ENCODE results near the gene CTNNA2.
"Not testable (repeated sequence)": the region's sequence is repeated elsewhere in the genome, so short reads cannot be mapped to it uniquely, and the experiment has no call there.

CTNNA2 gene

GRCh38 chr2:80169811-80170594, 657.2 kb downstream of the CTNNA2 start:
- in situ Hi-C loops (cut with MboI; ENCODE audit: low sequenced_read_pairs), result no loop called here

GRCh38 chr2:80185091-80185490, 672.2 kb downstream of the CTNNA2 start:
- in situ Hi-C loops (cut with MboI; ENCODE audit: low sequenced_read_pairs), result no loop called here

GRCh38 chr2:80186262-80186661, 673.4 kb downstream of the CTNNA2 start:
- in situ Hi-C loops (cut with MboI; ENCODE audit: low sequenced_read_pairs), result no loop called here

- in situ Hi-C loops (cut with MboI; ENCODE audit: low sequenced_read_pairs), result no loop called here
These were observed 674.3 kb downstream of the CTNNA2 start for GRCh38 chr2:80187156-80187555.

GRCh38 chr2:80190166-80190565, 677.3 kb downstream of the CTNNA2 start:
- in situ Hi-C loops (cut with MboI; ENCODE audit: low sequenced_read_pairs), result no loop called here

- in situ Hi-C loops (cut with MboI; ENCODE audit: low sequenced_read_pairs), result no loop called here
These were observed 680.7 kb downstream of the CTNNA2 start for GRCh38 chr2:80193566-80193965.

- in situ Hi-C loops (cut with MboI; ENCODE audit: low sequenced_read_pairs), result no loop called here
These were observed 682.2 kb downstream of the CTNNA2 start for GRCh38 chr2:80195034-80195433.

- in situ Hi-C loops (cut with MboI; ENCODE audit: low sequenced_read_pairs), result no loop called here
These were observed 685.2 kb downstream of the CTNNA2 start for GRCh38 chr2:80198042-80198441.

- in situ Hi-C loops (cut with MboI; ENCODE audit: low sequenced_read_pairs), result no loop called here
These were observed 686.7 kb downstream of the CTNNA2 start for GRCh38 chr2:80199504-80199903.

GRCh38 chr2:80203929-80204328, 691.1 kb downstream of the CTNNA2 start:
- in situ Hi-C loops (cut with MboI; ENCODE audit: low sequenced_read_pairs), result not testable (repeated sequence)

- in situ Hi-C loops (cut with MboI; ENCODE audit: low sequenced_read_pairs), result no loop called here
These were observed 692.6 kb downstream of the CTNNA2 start for GRCh38 chr2:80205498-80205897.

GRCh38 chr2:80209458-80209857, 696.6 kb downstream of the CTNNA2 start:
- in situ Hi-C loops (cut with MboI; ENCODE audit: low sequenced_read_pairs), result no loop called here

GRCh38 chr2:80217446-80217845, 704.6 kb downstream of the CTNNA2 start:
- in situ Hi-C loops (cut with MboI; ENCODE audit: low sequenced_read_pairs), result no loop called here

- in situ Hi-C loops (cut with MboI; ENCODE audit: low sequenced_read_pairs), result no loop called here
These were observed 709.8 kb downstream of the CTNNA2 start for GRCh38 chr2:80222644-80223043.

GRCh38 chr2:80231421-80231820, 718.6 kb downstream of the CTNNA2 start:
- in situ Hi-C loops (cut with MboI; ENCODE audit: low sequenced_read_pairs), result no loop called here

- in situ Hi-C loops (cut with MboI; ENCODE audit: low sequenced_read_pairs), result no loop called here
These were observed 720.5 kb downstream of the CTNNA2 start for GRCh38 chr2:80233333-80233732.

- in situ Hi-C loops (cut with MboI; ENCODE audit: low sequenced_read_pairs), result no loop called here
These were observed 726.0 kb downstream of the CTNNA2 start for GRCh38 chr2:80238692-80239469.

GRCh38 chr2:80242355-80242910, 729.6 kb downstream of the CTNNA2 start:
- in situ Hi-C loops (cut with MboI; ENCODE audit: low sequenced_read_pairs), result no loop called here

- in situ Hi-C loops (cut with MboI; ENCODE audit: low sequenced_read_pairs), result no loop called here
These were observed 732.2 kb downstream of the CTNNA2 start for GRCh38 chr2:80244905-80245584.

GRCh38 chr2:80246534-80246933, 733.7 kb downstream of the CTNNA2 start:
- in situ Hi-C loops (cut with MboI; ENCODE audit: low sequenced_read_pairs), result no loop called here

- in situ Hi-C loops (cut with MboI; ENCODE audit: low sequenced_read_pairs), result no loop called here
These were observed 734.5 kb downstream of the CTNNA2 start for GRCh38 chr2:80247339-80247738.

All from HL-60/S4 treated with retinoic acid at 250 ng/mL for 4 days and 3 days (cell line).